GM13977 (cell line): Measurements from ENCODE around the gene DDX31.

Source experiments
- DNase-seq: peaks from one replicate; pipeline ENCODE4 v3.0.0; 2012; ENCODE audit warnings: low spot score
- CTCF ChIP-seq: IDR thresholded peaks from 2 replicates; pipeline ENCODE4 v1.5.1; 2012; ENCODE audit warnings: mild to moderate bottlenecking, control low read depth; ENCODE audit not compliant: insufficient read depth; ENCODE audit errors: extremely low read depth, missing control alignments
- in situ Hi-C: fragments of 300-500 bp; cut with MboI; formaldehyde crosslinking; loops from one replicate; pipeline ENCODE4 v1.12.0; 2022; ENCODE audit warnings: low sequenced_read_pairs, low pct_unique_long_range_greater_than_20kb, mixed read lengths, inconsistent platforms; ENCODE audit not compliant: unreplicated experiment

Gene DDX31

GRCh38 chr9:132698989-132699388 lies 29.2 kb upstream of the DDX31 start:
- no peak for DNase-seq
- in situ Hi-C loops: no loop called here
- no peak for TF ChIP-seq CTCF

GRCh38 chr9:132697230-132697629 lies 27.4 kb upstream of the DDX31 start:
- in situ Hi-C loops: no loop called here
- TF ChIP-seq CTCF: no peak

GRCh38 chr9:132694144-132694543 lies 24.4 kb upstream of the DDX31 start:
- in situ Hi-C loops: no loop called here
- TF ChIP-seq CTCF: no peak
- DNase-seq: no peak

More at GRCh38 chr9:132697230-132697629, 27.4 kb upstream of the DDX31 start:
- no peak for DNase-seq

- no peak for TF ChIP-seq CTCF
- DNase-seq: no peak
- in situ Hi-C loops: no loop called here
These were observed 20.9 kb upstream of the DDX31 start for GRCh38 chr9:132690696-132691095.

- in situ Hi-C loops: no loop called here
- no peak for DNase-seq
- no peak for TF ChIP-seq CTCF
These were observed 14.1 kb upstream of the DDX31 start for GRCh38 chr9:132683873-132684272.

- no peak for TF ChIP-seq CTCF
- no peak for DNase-seq
- in situ Hi-C loops: no loop called here
These were observed 11.8 kb upstream of the DDX31 start for GRCh38 chr9:132681561-132681960.
